Tibial nerve (tissue), 4 donors: Measurements from ENCODE around the gene RCE1.

Experiments used
- CTCF ChIP-seq, 5 experiments: fragments of 200-600 bp in 3 of 5; fragments of 450-650 bp in 2 of 5; sonication (generic) in 3 of 5; IDR thresholded peaks; one replicate each; pipeline ENCODE4 v1.5.1; 2016 to 2019; ENCODE audit warnings: antibody characterized with exemption in 5 of 5, mild to moderate bottlenecking in 3 of 5, moderate library complexity in 2 of 5
- EP300 ChIP-seq, 2 donors: sonication (generic); formaldehyde crosslinking; IDR thresholded peaks; one replicate each; pipeline ENCODE4 v1.6.1; 2017; ENCODE audit warnings: antibody characterized with exemption in 2 of 2, mild to moderate bottlenecking in 1 of 2
- POLR2A ChIP-seq, 2 donors: fragments of 450-650 bp; IDR thresholded peaks; one replicate each; pipeline ENCODE4 v1.6.1; 2017; ENCODE audit warnings: antibody characterized with exemption in 2 of 2, mild to moderate bottlenecking in 2 of 2, moderate library complexity in 2 of 2

- TF ChIP-seq POLR2A (IDR thresholded peaks at IDR 0.05) (no peak), CTCF (IDR thresholded peaks at IDR 0.05) (no peak), EP300 (IDR thresholded peaks at IDR 0.05) (no peak)
Observed at GRCh38 chr11:66852466-66853241, 9.4 kb downstream of the RCE1 start.
